ENCODE data around the gene MCTP1. TPM values are rescaled to one million over a fixed set of nuclear protein-coding genes. Genes with fewer than 3 reads are reported as not detected.

The MCTP1 gene
- total RNA-seq, 2 donors from 2014 or later, result 3.3 to 5.0 TPM

- DNase-seq (ENCODE audit: low spot score), result no peak
- TF ChIP-seq POLR2A (IDR thresholded peaks at IDR 0.05), result no peak
- no peak for TF ChIP-seq POLR2AphosphoS5 (IDR thresholded peaks at IDR 0.05)
- no peak for TF ChIP-seq CTCF (IDR thresholded peaks at IDR 0.05)
- Histone ChIP-seq H3K27ac (no peak overlapping the region), H3K27me3 (replicated peaks; ENCODE audit: insufficient read depth) (no peaks in the 10 kb centered on the region), H3K36me3 (no peaks in the 10 kb centered on the region), H3K9me3 (no peaks in the 10 kb centered on the region), H3K4me3 (no peak overlapping the region), H3K4me1 (replicated peaks) (no peaks in the 10 kb centered on the region)
- intact Hi-C loops (cut with DNase I), result no loop called here
- 45% methylated on average over 3 of the region's 3 CpGs for WGBS
Measured at GRCh38 chr5:94856257-94856800, 428.6 kb downstream of the MCTP1 start.

GRCh38 chr5:94855543-94855942 is 429.4 kb downstream of the MCTP1 start:
- DNase-seq (ENCODE audit: low spot score), result no peak
- 53% methylated on average over 6 of the region's 6 CpGs for WGBS
- TF ChIP-seq CTCF (IDR thresholded peaks at IDR 0.05), result no peak
- no peak for TF ChIP-seq POLR2AphosphoS5 (IDR thresholded peaks at IDR 0.05)
- TF ChIP-seq POLR2A (IDR thresholded peaks at IDR 0.05), result no peak
- no peak overlapping the region for H3K4me3 ChIP-seq
- intact Hi-C loops (cut with DNase I), result no loop called here
- no peaks in the 10 kb centered on the region for H3K4me1 ChIP-seq (replicated peaks)
- no peaks in the 10 kb centered on the region for H3K9me3 ChIP-seq
- no peaks in the 10 kb centered on the region for H3K27me3 ChIP-seq (replicated peaks; ENCODE audit: insufficient read depth)
- no peak overlapping the region for H3K27ac ChIP-seq
- no peaks in the 10 kb centered on the region for H3K36me3 ChIP-seq

- Histone ChIP-seq H3K9me3 (no peaks in the 10 kb centered on the region), H3K27ac (no peak overlapping the region), H3K4me1 (replicated peaks) (no peaks in the 10 kb centered on the region), H3K27me3 (replicated peaks; ENCODE audit: insufficient read depth) (no peaks in the 10 kb centered on the region), H3K4me3 (no peak overlapping the region), H3K36me3 (no peaks in the 10 kb centered on the region)
- TF ChIP-seq POLR2A (IDR thresholded peaks at IDR 0.05), result no peak
- DNase-seq (ENCODE audit: low spot score), result no peak
- WGBS, result 86% methylated on average over 2 of the region's 2 CpGs
- intact Hi-C loops (cut with DNase I), result no loop called here
Measured at GRCh38 chr5:94853120-94853519, 431.8 kb downstream of the MCTP1 start.

GRCh38 chr5:94850960-94851359 is 433.9 kb downstream of the MCTP1 start:
- H3K4me1 ChIP-seq (replicated peaks), result no peaks in the 10 kb centered on the region
- no peaks in the 10 kb centered on the region for H3K9me3 ChIP-seq
- no peak for DNase-seq (ENCODE audit: low spot score)
- no peaks in the 10 kb centered on the region for H3K27me3 ChIP-seq (replicated peaks; ENCODE audit: insufficient read depth)
- intact Hi-C loops (cut with DNase I), result no loop called here
- no peak overlapping the region for H3K27ac ChIP-seq
- H3K4me3 ChIP-seq, result no peak overlapping the region
- no peaks in the 10 kb centered on the region for H3K36me3 ChIP-seq
- TF ChIP-seq POLR2A (IDR thresholded peaks at IDR 0.05), result no peak
- no peak for TF ChIP-seq POLR2AphosphoS5 (IDR thresholded peaks at IDR 0.05)
- no peak for TF ChIP-seq CTCF (IDR thresholded peaks at IDR 0.05)
- 77% methylated on average over 1 of the region's 1 CpG for WGBS

- H3K36me3 ChIP-seq, result no peaks in the 10 kb centered on the region
- H3K9me3 ChIP-seq, result no peaks in the 10 kb centered on the region
- no peak overlapping the region for H3K27ac ChIP-seq
- intact Hi-C loops (cut with DNase I), result no loop called here
- no peaks in the 10 kb centered on the region for H3K4me1 ChIP-seq (replicated peaks)
- 37% methylated on average over 10 of the region's 10 CpGs for whole genome bisulfite sequencing
- no peak overlapping the region for H3K4me3 ChIP-seq
- TF ChIP-seq CTCF (IDR thresholded peaks at IDR 0.05) (peak in 3 of 4 experiments; percentile 10 to 40 (median 29)), POLR2AphosphoS5 (IDR thresholded peaks at IDR 0.05) (no peak)
- DNase-seq (ENCODE audit: low spot score), result no peak
- no peaks in the 10 kb centered on the region for H3K27me3 ChIP-seq (replicated peaks; ENCODE audit: insufficient read depth)
Measured at GRCh38 chr5:94849821-94850736, 434.8 kb downstream of the MCTP1 start.
